Panc1 (cell line): ENCODE measurements around the gene PHF19. TPM values are rescaled to one million over a fixed set of nuclear protein-coding genes. Genes with fewer than 3 reads are reported as not detected.

Source experiments
- ATAC-seq: fragments of 200-7000 bp; cut with Tn5 transposase; 2 replicates; pipeline ENCODE4 v1.9.1; 2020; ENCODE audit warnings: mild to moderate bottlenecking, moderate library complexity
- BruUV-seq: library from RNA; stranded (reverse); fragments of 400-500 nt; replicated peaks from 2 replicates; lab custom pipeline; 2021; lab: Mats Ljungman, UMichigan
- CTCF ChIA-PET: fragments of 300-600 bp; sonication (Branson Sonifier 250); formaldehyde crosslinking; loops from one replicate; lab custom pipeline; 2022; ENCODE audit warnings: antibody characterized with exemption; lab: Charles Lee
- POLR2A ChIA-PET: fragments of 300-600 bp; sonication (Branson Sonifier 250); formaldehyde crosslinking; loops from one replicate; lab custom pipeline; 2022; ENCODE audit warnings: antibody characterized with exemption; lab: Charles Lee
- DNase-seq: peaks from one replicate; pipeline ENCODE4 v3.0.0-alpha.2; 2010; ENCODE audit warnings: low read depth, low spot score
- H3K27ac ChIP-seq: 2 replicates; pipeline ENCODE4 v1.5.1; 2011; ENCODE audit warnings: mild to moderate bottlenecking, low read length, inconsistent platforms
- H3K27me3 ChIP-seq: fragments of 200-500 bp; sonication (Bioruptor generic); 2 replicates; pipeline ENCODE4 v1.6.0; 2014; ENCODE audit warnings: low read length, inconsistent platforms; ENCODE audit not compliant: control insufficient read depth, insufficient read depth
- H3K36me3 ChIP-seq: fragments of 200-500 bp; sonication (Bioruptor generic); 2 replicates; pipeline ENCODE4 v1.5.1; 2014; ENCODE audit warnings: inconsistent platforms, mild to moderate bottlenecking, low read length, moderate library complexity; ENCODE audit not compliant: control insufficient read depth, insufficient read depth
- H3K4me1 ChIP-seq: 2 replicates; pipeline ENCODE4 v1.5.1; 2011; ENCODE audit warnings: inconsistent platforms, mild to moderate bottlenecking, low read length, moderate library complexity; ENCODE audit not compliant: control insufficient read depth, insufficient read depth
- H3K4me3 ChIP-seq, 2 experiments: 2 replicates each; pipeline ENCODE4 v1.5.1; 2011 to 2012; ENCODE audit warnings: low read depth in 2 of 2, low read length in 2 of 2, mild to moderate bottlenecking in 2 of 2, inconsistent platforms in 1 of 2, moderate library complexity in 1 of 2
- H3K9me3 ChIP-seq: fragments of 200-500 bp; sonication (Bioruptor generic); 2 replicates; pipeline ENCODE4 v1.5.1; 2014; ENCODE audit warnings: low read depth, mild to moderate bottlenecking, inconsistent platforms, low read length, moderate library complexity; ENCODE audit not compliant: control insufficient read depth, insufficient read depth
- CTCF ChIP-seq: fragments of 450-650 bp; IDR thresholded peaks from 2 replicates; pipeline ENCODE4 v1.5.1; 2017; ENCODE audit warnings: mild to moderate bottlenecking
- POLR2AphosphoS5 ChIP-seq: IDR thresholded peaks from 2 replicates; pipeline ENCODE4 v1.6.1; 2012; ENCODE audit warnings: mild to moderate bottlenecking, low read depth, low read length, moderate library complexity
- REST ChIP-seq, 2 experiments: IDR thresholded peaks; 2 replicates each; pipeline ENCODE4 v1.6.1; 2011 to 2012; ENCODE audit warnings: low read depth in 2 of 2, control low read depth in 1 of 2, low read length in 1 of 2, mild to moderate bottlenecking in 1 of 2, moderate library complexity in 1 of 2; ENCODE audit not compliant: insufficient read depth in 1 of 2
- SIN3A ChIP-seq: IDR thresholded peaks from 2 replicates; pipeline ENCODE4 v1.6.1; 2012; ENCODE audit warnings: low read depth, mild to moderate bottlenecking, low read length, moderate library complexity, borderline replicate concordance; ENCODE audit not compliant: insufficient read depth
- TCF7L2 ChIP-seq: IDR thresholded peaks from 2 replicates; pipeline ENCODE4 v1.6.1; 2011; ENCODE audit warnings: mild to moderate bottlenecking, low read depth, low read length, inconsistent platforms
- in situ Hi-C: cut with HindIII; loops from 2 replicates; pipeline ENCODE4 v1.10.0; 2016; ENCODE audit warnings: low sequenced_read_pairs, low pct_unique_long_range_greater_than_20kb
- intact Hi-C: fragments of 100-400 bp; cut with micrococcal nuclease; formaldehyde crosslinking; loops from one replicate; pipeline ENCODE4 v1.10.0; 2022; ENCODE audit not compliant: unreplicated experiment
- total RNA-seq: library from RNA; stranded (reverse); gene quantifications from one replicate; pipeline ENCODE4 v1.2.1, GENCODE V29; 2021; ENCODE audit not compliant: unreplicated experiment

Gene PHF19
- total RNA-seq, 1 experiment from 2014 or later: 91.1 TPM

- POLR2A ChIA-PET: no interaction called here
- BruUV-seq: no TSS peak
- Histone ChIP-seq H3K27me3 (no peaks in the 10 kb centered on the region), H3K4me1 (peaks cover 16% of the 10 kb centered on the region), H3K36me3 (peaks cover 5% of the 10 kb centered on the region; the same call in 1 of the 2 replicates), H3K4me3 (peak overlapping the region; percentile 26 to 48), H3K27ac (peak overlapping the region; percentile 74), H3K9me3 (no peaks in the 10 kb centered on the region)
- CTCF ChIA-PET: no interaction called here
- DNase-seq (no peak), ATAC-seq (no peak)
- TF ChIP-seq REST (IDR thresholded peaks at IDR 0.05; ENCODE audit: insufficient read depth in 1 of 2, low read depth in 2 of 2, low read length in 1 of 2) (no peak), CTCF (no peak), SIN3A (no peak), POLR2AphosphoS5 (no peak), TCF7L2 (no peak)
- intact Hi-C loops: no loop called here
- in situ Hi-C loops: no loop called here
These were observed 9.2 kb downstream of the PHF19 start for GRCh38 chr9:120867676-120868338.

DNA sequence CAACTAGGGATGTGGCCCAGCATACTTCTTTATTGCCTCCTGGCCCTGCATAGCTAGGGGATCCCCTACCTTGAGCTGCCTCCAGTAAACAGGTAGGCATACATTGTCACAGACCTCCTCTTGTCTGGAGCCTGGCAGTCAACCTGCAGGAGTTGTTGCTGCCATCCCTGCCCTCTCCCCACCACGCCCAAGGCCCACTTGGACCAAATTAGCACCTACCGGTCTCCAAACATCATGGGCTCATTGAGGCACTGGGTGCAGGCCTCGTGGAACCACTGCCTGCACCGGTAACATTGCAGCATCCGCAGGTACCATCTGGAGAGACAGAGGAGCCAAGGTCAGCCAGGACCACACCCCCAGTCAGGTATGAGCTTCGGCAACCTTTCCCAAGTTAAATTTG lies 10.3 kb downstream of the PHF19 start:
- Histone ChIP-seq H3K4me1 (peaks cover 16% of the 10 kb centered on the region), H3K4me3 (no peak overlapping the region), H3K27me3 (no peaks in the 10 kb centered on the region), H3K27ac (no peak overlapping the region), H3K36me3 (peaks cover 5% of the 10 kb centered on the region; the same call in 1 of the 2 replicates), H3K9me3 (no peaks in the 10 kb centered on the region)
- ATAC-seq (no peak), DNase-seq (no peak)
- no peak for TF ChIP-seq TCF7L2
- no peak for TF ChIP-seq POLR2AphosphoS5
- TF ChIP-seq SIN3A: no peak
- no peak for TF ChIP-seq REST (IDR thresholded peaks at IDR 0.05; ENCODE audit: insufficient read depth in 1 of 2, low read depth in 2 of 2, low read length in 1 of 2)
- TF ChIP-seq CTCF: no peak
- POLR2A ChIA-PET: no interaction called here
- no TSS peak for BruUV-seq
- intact Hi-C loops: no loop called here
- CTCF ChIA-PET: no interaction called here
- in situ Hi-C loops: no loop called here
